Measurements from ENCODE around the gene UNC80.

The UNC80 gene

GRCh38 chr2:210002158-210003157 is 230.8 kb downstream of the UNC80 start, which contains the start of gene RPE:
RPE (plus strand) TSS chr2:210002638; CDS start chr2:210002662, 24 bp downstream.
- Histone ChIP-seq H3K9me3 (ENCODE audit: control insufficient read depth, low read length) (no peaks in the 10 kb centered on the region), H3K4me1 (ENCODE audit: control insufficient read depth, insufficient read depth, low read length) (no peaks in the 10 kb centered on the region), H3K36me3 (ENCODE audit: control insufficient read depth, insufficient read depth, low read length) (no peaks in the 10 kb centered on the region), H3K27ac (ENCODE audit: insufficient read depth, low read depth, low read length, poor library complexity, severe bottlenecking) (peak within 1 kb of the TSS; percentile 44), H3K27me3 (ENCODE audit: control insufficient read depth, insufficient read depth, low read length, poor library complexity, severe bottlenecking) (no peaks in the 10 kb centered on the region), H3K4me3 (ENCODE audit: insufficient read depth, low read depth, low read length) (peak within 1 kb of the TSS; percentile 99)
- WGBS, 2 experiments = 2% methylated on average over 58 of the region's 58 CpGs

- Histone ChIP-seq H3K27me3 (ENCODE audit: control insufficient read depth, insufficient read depth, low read length, poor library complexity, severe bottlenecking) (no peaks in the 10 kb centered on the region), H3K9me3 (ENCODE audit: control insufficient read depth, low read length) (no peaks in the 10 kb centered on the region), H3K4me3 (ENCODE audit: insufficient read depth, low read depth, low read length) (peak overlapping the region; percentile 99), H3K27ac (ENCODE audit: insufficient read depth, low read depth, low read length, poor library complexity, severe bottlenecking) (no peak overlapping the region), H3K4me1 (ENCODE audit: control insufficient read depth, insufficient read depth, low read length) (no peaks in the 10 kb centered on the region), H3K36me3 (ENCODE audit: control insufficient read depth, insufficient read depth, low read length) (peaks cover 5% of the 10 kb centered on the region)
- WGBS, 2 experiments = 54 to 60% methylated on average over 1 of the region's 2 CpGs
Measured at GRCh38 chr2:210003359-210003758, 231.7 kb downstream of the UNC80 start.

- no peak overlapping the region for H3K27ac ChIP-seq (ENCODE audit: insufficient read depth, low read depth, low read length, poor library complexity, severe bottlenecking)
- H3K27me3 ChIP-seq (ENCODE audit: control insufficient read depth, insufficient read depth, low read length, poor library complexity, severe bottlenecking) = no peaks in the 10 kb centered on the region
- H3K36me3 ChIP-seq (ENCODE audit: control insufficient read depth, insufficient read depth, low read length) = peaks cover 5% of the 10 kb centered on the region
- 94 to 96% methylated on average over 2 of the region's 2 CpGs for WGBS, 2 experiments
- no peaks in the 10 kb centered on the region for H3K9me3 ChIP-seq (ENCODE audit: control insufficient read depth, low read length)
- no peaks in the 10 kb centered on the region for H3K4me1 ChIP-seq (ENCODE audit: control insufficient read depth, insufficient read depth, low read length)
- H3K4me3 ChIP-seq (ENCODE audit: insufficient read depth, low read depth, low read length) = no peak overlapping the region
Measured at GRCh38 chr2:210004881-210005280, 233.2 kb downstream of the UNC80 start.

GRCh38 chr2:210007895-210008294 is 236.3 kb downstream of the UNC80 start:
- Histone ChIP-seq H3K9me3 (ENCODE audit: control insufficient read depth, low read length) (no peaks in the 10 kb centered on the region), H3K27me3 (ENCODE audit: control insufficient read depth, insufficient read depth, low read length, poor library complexity, severe bottlenecking) (no peaks in the 10 kb centered on the region), H3K36me3 (ENCODE audit: control insufficient read depth, insufficient read depth, low read length) (peaks cover 5% of the 10 kb centered on the region), H3K27ac (ENCODE audit: insufficient read depth, low read depth, low read length, poor library complexity, severe bottlenecking) (no peak overlapping the region), H3K4me3 (ENCODE audit: insufficient read depth, low read depth, low read length) (no peak overlapping the region), H3K4me1 (ENCODE audit: control insufficient read depth, insufficient read depth, low read length) (no peaks in the 10 kb centered on the region)
- 95 to 97% methylated on average over 2 of the region's 2 CpGs for WGBS, 2 experiments

GRCh38 chr2:210009126-210009525 is 237.5 kb downstream of the UNC80 start:
- WGBS, 2 experiments = 82 to 100% methylated on average over 1 to 6 of the region's 6 CpGs
- Histone ChIP-seq H3K4me1 (ENCODE audit: control insufficient read depth, insufficient read depth, low read length) (no peaks in the 10 kb centered on the region), H3K36me3 (ENCODE audit: control insufficient read depth, insufficient read depth, low read length) (peaks cover 5% of the 10 kb centered on the region)

GRCh38 chr2:210009896-210010295 is 238.3 kb downstream of the UNC80 start:
- H3K4me1 ChIP-seq (ENCODE audit: control insufficient read depth, insufficient read depth, low read length) = no peaks in the 10 kb centered on the region
- no peaks in the 10 kb centered on the region for H3K9me3 ChIP-seq (ENCODE audit: control insufficient read depth, low read length)
- H3K36me3 ChIP-seq (ENCODE audit: control insufficient read depth, insufficient read depth, low read length) = peaks cover 5% of the 10 kb centered on the region
- no peaks in the 10 kb centered on the region for H3K27me3 ChIP-seq (ENCODE audit: control insufficient read depth, insufficient read depth, low read length, poor library complexity, severe bottlenecking)
- WGBS, 2 experiments = 92 to 96% methylated on average over 3 of the region's 3 CpGs
- H3K4me3 ChIP-seq (ENCODE audit: insufficient read depth, low read depth, low read length) = no peak overlapping the region
- no peak overlapping the region for H3K27ac ChIP-seq (ENCODE audit: insufficient read depth, low read depth, low read length, poor library complexity, severe bottlenecking)

More at GRCh38 chr2:210009126-210009525, 237.5 kb downstream of the UNC80 start:
- no peaks in the 10 kb centered on the region for H3K9me3 ChIP-seq (ENCODE audit: control insufficient read depth, low read length)
- H3K27ac ChIP-seq (ENCODE audit: insufficient read depth, low read depth, low read length, poor library complexity, severe bottlenecking) = no peak overlapping the region
- no peak overlapping the region for H3K4me3 ChIP-seq (ENCODE audit: insufficient read depth, low read depth, low read length)
- H3K27me3 ChIP-seq (ENCODE audit: control insufficient read depth, insufficient read depth, low read length, poor library complexity, severe bottlenecking) = no peaks in the 10 kb centered on the region

- WGBS, 2 experiments = 89% methylated on average over 1 of the region's 1 CpG; no CpG with 5 or more reads in 1 of the 2 experiments
- H3K36me3 ChIP-seq (ENCODE audit: control insufficient read depth, insufficient read depth, low read length) = peaks cover 48% of the 10 kb centered on the region
- no peaks in the 10 kb centered on the region for H3K9me3 ChIP-seq (ENCODE audit: control insufficient read depth, low read length)
- H3K27me3 ChIP-seq (ENCODE audit: control insufficient read depth, insufficient read depth, low read length, poor library complexity, severe bottlenecking) = no peaks in the 10 kb centered on the region
- no peak overlapping the region for H3K4me3 ChIP-seq (ENCODE audit: insufficient read depth, low read depth, low read length)
- H3K4me1 ChIP-seq (ENCODE audit: control insufficient read depth, insufficient read depth, low read length) = no peaks in the 10 kb centered on the region
- no peak overlapping the region for H3K27ac ChIP-seq (ENCODE audit: insufficient read depth, low read depth, low read length, poor library complexity, severe bottlenecking)
Measured at GRCh38 chr2:210020138-210020537, 248.5 kb downstream of the UNC80 start.

GRCh38 chr2:210022824-210023223 is 251.2 kb downstream of the UNC80 start:
- WGBS, 2 experiments = 97 to 99% methylated on average over 1 to 3 of the region's 3 CpGs

GRCh38 chr2:210027608-210028007 is 256.0 kb downstream of the UNC80 start:
- no peaks in the 10 kb centered on the region for H3K4me1 ChIP-seq (ENCODE audit: control insufficient read depth, insufficient read depth, low read length)
- H3K36me3 ChIP-seq (ENCODE audit: control insufficient read depth, insufficient read depth, low read length) = peaks cover 9% of the 10 kb centered on the region
- WGBS, 2 experiments = 100% methylated on average over 1 to 2 of the region's 2 CpGs

More at GRCh38 chr2:210022824-210023223, 251.2 kb downstream of the UNC80 start:
- Histone ChIP-seq H3K4me1 (ENCODE audit: control insufficient read depth, insufficient read depth, low read length) (no peaks in the 10 kb centered on the region), H3K36me3 (ENCODE audit: control insufficient read depth, insufficient read depth, low read length) (peaks cover 29% of the 10 kb centered on the region), H3K27me3 (ENCODE audit: control insufficient read depth, insufficient read depth, low read length, poor library complexity, severe bottlenecking) (no peaks in the 10 kb centered on the region), H3K27ac (ENCODE audit: insufficient read depth, low read depth, low read length, poor library complexity, severe bottlenecking) (no peak overlapping the region), H3K9me3 (ENCODE audit: control insufficient read depth, low read length) (no peaks in the 10 kb centered on the region), H3K4me3 (ENCODE audit: insufficient read depth, low read depth, low read length) (no peak overlapping the region)

GRCh38 chr2:210028178-210028577 is 256.5 kb downstream of the UNC80 start:
- H3K36me3 ChIP-seq (ENCODE audit: control insufficient read depth, insufficient read depth, low read length) = peaks cover 4% of the 10 kb centered on the region
- no peak overlapping the region for H3K4me3 ChIP-seq (ENCODE audit: insufficient read depth, low read depth, low read length)
- no peaks in the 10 kb centered on the region for H3K9me3 ChIP-seq (ENCODE audit: control insufficient read depth, low read length)
- H3K27ac ChIP-seq (ENCODE audit: insufficient read depth, low read depth, low read length, poor library complexity, severe bottlenecking) = no peak overlapping the region
- H3K4me1 ChIP-seq (ENCODE audit: control insufficient read depth, insufficient read depth, low read length) = no peaks in the 10 kb centered on the region
- 78 to 92% methylated on average over 1 of the region's 2 CpGs for WGBS, 2 experiments
- no peaks in the 10 kb centered on the region for H3K27me3 ChIP-seq (ENCODE audit: control insufficient read depth, insufficient read depth, low read length, poor library complexity, severe bottlenecking)

More at GRCh38 chr2:210027608-210028007, 256.0 kb downstream of the UNC80 start:
- no peaks in the 10 kb centered on the region for H3K9me3 ChIP-seq (ENCODE audit: control insufficient read depth, low read length)
- no peak overlapping the region for H3K27ac ChIP-seq (ENCODE audit: insufficient read depth, low read depth, low read length, poor library complexity, severe bottlenecking)
- H3K27me3 ChIP-seq (ENCODE audit: control insufficient read depth, insufficient read depth, low read length, poor library complexity, severe bottlenecking) = no peaks in the 10 kb centered on the region
- H3K4me3 ChIP-seq (ENCODE audit: insufficient read depth, low read depth, low read length) = no peak overlapping the region

All from ectodermal cell (in vitro differentiated cells).